Effector CD8-positive, alpha-beta T cell (primary cell): ENCODE measurements around the gene RPUSD1.
"Not testable (repeated sequence)": the region's sequence is repeated elsewhere in the genome, so short reads cannot be mapped to it uniquely, and the experiment has no call there.

Experiments
- DNase-seq: peaks from one replicate; lab custom pipeline; 2025; lab: John Stamatoyannopoulos, UW
- total RNA-seq, 4 experiments: gene quantifications; one replicate each; lab custom pipeline; 2026; lab: John Stamatoyannopoulos, UW

RPUSD1 gene, protein sequence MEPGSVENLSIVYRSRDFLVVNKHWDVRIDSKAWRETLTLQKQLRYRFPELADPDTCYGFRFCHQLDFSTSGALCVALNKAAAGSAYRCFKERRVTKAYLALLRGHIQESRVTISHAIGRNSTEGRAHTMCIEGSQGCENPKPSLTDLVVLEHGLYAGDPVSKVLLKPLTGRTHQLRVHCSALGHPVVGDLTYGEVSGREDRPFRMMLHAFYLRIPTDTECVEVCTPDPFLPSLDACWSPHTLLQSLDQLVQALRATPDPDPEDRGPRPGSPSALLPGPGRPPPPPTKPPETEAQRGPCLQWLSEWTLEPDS
- 34.4 to 42.5 (median 38.8) reads per million in 4 experiments for total RNA-seq

DNA sequence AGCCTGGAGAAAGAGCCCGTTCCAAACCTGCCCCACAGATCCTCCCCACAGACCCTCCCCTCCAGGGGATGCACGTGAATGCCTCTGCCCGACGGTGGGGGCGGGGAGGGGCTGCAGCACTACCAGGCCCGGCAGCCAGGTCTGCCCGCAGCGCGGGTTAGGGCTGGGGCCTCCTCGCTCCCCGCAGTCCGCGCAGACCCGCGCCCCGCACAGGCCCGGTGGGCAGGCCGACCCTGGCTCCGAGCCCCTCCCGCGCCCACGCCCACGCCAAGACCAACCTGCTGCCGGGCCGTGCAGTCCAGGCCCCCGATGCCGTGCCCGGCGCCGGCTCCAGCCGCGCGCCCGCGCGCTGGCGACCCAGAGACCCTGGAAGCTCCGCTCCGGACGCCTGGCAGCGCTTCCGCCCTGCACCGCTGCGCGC is at the start of gene RPUSD1:
TSS of gene RPUSD1 (minus strand) at position 404 of the 421 bp plus-strand sequence. CDS start 644 bp downstream, outside the sequence.
- DNase-seq, result no peak

DNA sequence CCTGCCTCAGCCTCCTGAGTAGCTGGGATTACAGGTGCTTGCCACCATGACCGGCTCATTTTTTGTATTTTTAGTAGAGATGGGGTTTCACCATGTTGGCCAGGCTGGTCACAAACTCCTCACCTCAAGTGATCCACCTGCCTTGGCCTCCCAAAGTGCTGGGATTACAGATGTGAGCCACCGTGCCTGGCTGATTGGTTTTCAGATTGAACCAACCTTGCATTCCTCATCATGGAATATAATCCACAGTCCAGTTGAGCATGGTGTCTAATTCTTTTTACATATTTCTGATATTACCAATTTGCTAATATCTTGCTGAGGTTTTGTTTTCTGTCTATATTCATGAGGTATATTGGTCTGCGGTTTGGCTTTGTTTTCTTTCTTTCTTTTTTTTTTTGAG is 48.6 kb upstream of the RPUSD1 start:
- DNase-seq, result not testable (repeated sequence)

DNA sequence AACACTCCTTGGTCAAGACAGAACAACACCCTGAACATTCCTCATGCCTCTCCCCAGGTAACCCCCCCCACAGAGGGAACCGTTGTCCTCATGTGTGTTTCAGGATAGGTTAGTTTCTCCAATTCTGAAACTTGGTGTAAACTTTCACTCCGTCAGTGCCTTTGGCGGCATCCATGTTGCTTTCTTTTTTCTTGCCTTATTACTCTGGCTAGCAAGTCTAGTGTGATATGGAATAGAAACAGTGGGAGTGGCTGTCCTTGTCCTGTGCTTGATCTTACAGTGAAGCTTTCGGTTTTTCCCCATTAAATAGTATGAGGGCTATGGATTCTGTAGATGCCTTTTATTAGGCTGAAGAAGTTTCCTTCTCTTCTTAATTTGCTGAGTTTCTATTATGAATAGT is 48.0 kb upstream of the RPUSD1 start:
- no peak for DNase-seq

DNA sequence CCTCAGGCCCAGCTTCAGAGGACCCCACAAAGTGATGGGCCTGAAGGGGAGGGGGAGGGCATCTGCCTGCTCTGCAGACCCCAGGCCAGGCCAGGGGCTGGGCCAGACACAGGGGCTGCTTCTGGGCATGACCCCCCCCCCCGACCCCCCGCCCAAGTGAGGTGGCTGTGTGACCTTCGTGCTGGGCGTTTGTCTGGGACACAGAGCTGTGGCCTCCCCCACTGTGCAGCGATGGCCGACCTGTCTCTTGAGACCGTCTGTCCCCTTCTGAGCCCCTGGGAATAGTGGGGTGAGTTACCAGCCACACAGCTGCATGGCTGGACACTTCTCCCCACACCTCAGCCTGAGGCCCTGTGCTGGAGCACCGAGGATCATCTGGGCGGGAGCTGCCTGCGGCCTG is 47.2 kb upstream of the RPUSD1 start:
- no peak for DNase-seq

DNA sequence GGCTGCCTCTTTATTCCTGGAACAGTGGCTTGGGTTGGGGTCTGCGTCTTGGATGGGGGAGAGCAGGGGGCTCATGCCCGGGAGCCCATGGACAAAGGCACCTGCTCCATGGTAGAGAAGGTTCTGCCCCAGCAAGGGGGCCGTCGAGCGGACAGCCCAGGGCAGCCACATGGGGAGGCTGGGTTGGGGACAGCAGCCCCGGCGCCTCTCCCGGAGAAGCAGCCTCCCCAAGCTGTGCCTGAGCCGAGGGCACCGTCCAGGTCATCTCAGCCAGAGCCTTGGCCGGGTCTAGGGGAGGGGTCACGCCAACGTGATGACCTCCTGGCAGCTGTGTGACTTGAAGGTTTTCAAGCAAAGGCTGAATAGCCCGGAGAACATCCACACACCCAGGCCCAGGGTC is 45.2 kb upstream of the RPUSD1 start:
- DNase-seq, result no peak

DNA sequence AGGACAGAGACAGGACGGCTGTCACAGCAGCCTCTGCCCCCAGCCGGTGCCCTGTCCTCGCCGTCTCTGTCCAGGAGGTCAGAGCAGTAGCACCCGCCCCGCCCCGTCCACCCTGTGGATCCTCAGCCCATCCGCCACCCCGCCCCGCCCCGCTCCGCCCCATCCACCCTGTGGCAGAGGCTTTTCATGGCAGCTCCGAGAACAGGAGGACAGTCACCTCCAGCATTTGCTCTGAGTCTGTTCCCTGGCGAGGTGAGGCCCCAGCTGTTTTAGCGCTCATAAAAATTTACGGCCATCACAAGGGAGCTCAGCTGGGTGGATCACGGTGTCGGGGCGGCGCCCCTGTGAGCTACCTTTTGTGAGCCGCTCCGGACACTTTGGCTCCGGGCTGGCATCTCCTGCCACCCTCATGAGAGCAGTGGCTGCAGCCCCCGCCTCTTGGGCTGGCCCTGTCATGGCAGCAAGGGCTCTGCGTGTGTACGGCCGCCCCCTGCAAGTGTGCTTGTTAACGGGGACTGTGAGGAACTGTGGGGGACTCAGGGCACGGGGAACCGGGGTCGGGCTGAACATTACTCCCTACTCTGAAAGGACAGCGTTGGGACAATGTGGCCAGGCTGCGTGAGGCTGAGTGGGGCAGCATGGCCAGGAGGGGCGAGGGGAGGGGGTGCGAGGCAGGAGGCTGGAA is 44.6 kb upstream of the RPUSD1 start:
- DNase-seq, result no peak

DNA sequence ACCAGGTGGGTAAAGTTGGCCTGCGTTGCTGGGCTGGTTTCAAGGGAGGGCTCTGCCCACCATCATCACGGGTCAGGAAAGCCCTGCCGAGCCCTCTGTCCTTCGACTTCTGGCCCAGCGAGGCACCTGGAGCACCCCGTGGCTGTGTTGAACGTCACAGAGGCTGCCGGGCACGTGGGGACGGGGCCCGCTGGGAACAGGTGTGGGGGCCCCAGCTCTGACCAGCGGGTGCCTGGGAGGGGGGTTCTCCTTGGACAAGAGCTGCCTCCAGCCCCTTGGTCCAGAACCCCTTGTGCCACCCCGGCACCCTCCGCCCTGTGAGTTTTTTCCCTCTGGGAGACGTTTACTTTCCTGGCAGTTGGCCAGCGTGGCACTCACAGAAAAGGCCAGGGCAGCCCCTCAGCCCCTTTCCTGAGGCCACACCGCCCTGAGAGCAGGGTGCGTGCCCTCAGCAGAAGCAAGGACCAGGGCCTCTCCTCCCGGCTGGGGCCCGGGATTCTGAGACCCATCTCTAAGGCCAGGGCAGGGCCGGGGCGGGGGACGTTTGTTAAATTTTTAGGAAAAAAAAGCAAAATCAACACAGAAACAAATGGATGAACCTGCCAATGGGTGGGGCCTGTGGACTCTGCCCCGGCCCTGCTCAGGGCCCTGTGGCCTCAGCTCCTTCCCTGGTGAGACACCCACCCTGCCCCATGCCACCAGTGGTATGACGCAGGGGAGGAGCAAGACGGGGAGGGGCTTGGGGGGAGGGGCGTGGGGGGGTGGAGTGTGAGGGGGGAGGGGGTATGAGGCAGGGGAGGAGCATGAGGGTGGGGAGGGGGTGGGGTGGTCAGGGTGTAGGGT is 43.6 kb upstream of the RPUSD1 start:
- DNase-seq, result no peak

DNA sequence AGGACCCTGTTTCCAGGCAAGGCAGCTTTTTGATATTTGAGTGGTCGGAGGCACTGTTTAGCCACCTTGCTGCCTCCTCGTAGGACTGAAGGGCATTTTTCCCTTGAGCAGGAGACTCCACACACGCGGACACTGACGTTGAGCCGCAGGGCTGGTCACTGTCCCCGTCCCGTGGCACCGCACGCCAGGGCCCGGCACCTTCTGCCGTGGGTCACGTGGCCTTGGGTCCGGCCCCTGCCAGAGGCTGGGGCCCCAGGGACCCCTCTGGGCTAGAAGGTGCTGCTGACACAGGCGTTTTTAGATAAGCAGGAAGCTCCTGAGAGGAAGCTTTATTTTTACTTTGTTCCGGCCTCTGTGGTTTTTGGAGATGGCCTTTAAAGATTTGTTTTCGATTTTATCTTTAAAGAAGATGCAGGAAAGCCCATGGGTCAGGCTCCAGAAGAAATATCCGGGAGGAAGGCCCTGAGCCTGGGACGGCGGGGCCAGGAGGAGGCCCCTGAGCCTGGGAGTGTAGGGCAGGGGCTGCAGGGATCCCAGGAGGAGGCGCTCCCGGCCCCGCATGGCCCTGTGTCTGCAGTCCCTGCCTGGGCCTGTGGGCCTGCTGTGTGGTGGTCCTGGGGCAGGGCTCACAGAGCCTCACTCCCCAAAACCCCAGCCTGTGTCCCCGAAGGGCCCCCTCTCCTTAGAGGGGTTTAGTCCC is 42.8 kb upstream of the RPUSD1 start:
- no peak for DNase-seq

DNA sequence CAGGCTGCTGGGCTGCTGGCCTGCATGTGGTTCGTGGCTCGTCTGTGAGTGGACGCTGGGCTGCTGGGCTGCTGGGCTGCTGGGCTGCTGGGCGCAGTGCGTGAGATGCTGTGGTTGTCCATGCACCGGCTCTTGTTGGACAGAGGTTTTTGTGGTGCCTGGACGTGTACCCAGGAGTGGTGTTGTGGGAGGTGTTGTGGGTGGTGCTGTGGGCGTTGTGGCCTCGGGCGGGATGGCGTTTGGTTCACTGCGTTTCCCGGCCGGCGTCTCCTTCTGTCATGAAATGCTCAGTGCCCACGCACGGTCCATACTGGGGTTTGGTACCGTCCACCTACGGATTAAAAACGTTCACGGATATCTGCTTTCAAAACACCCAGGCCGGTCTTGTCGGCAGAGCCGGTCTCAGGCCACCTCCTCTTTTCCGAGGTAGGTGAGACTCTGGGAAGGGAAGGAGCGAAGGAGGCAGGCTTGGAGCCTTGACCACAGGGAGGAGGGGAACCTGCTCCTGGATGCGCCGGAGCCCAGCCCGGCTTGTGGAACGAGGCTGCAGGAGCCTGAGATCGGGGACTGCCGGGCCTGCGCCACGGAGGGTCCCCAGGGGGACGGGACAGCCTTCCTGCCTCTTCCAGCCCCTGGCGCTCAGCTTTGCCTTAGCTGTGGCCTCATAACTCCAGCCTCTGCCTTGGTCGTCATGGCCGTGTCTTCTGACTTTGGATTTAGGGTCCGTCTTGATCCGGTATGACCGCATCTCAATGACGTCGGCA is 42.1 kb upstream of the RPUSD1 start:
- no peak for DNase-seq

DNA sequence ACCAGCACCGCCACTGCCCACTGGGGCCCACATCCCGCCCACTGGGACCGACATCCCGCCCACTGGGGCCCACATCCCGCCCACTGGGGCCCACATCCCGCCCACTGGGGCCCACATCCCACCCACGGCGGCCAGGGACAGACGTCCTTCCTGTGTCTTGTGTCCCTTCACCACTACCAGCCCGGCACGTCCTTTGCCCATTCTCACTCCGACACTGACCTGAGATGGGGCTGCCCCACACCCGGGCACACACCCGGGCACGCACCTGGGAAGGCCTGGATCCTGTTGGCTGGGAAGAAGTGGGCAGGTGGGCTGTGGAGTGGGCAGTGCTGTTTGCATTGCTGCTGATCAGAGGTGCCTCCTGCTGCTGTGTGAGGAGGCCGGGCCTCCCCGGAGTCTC is 40.7 kb upstream of the RPUSD1 start:
- DNase-seq, result no peak

DNA sequence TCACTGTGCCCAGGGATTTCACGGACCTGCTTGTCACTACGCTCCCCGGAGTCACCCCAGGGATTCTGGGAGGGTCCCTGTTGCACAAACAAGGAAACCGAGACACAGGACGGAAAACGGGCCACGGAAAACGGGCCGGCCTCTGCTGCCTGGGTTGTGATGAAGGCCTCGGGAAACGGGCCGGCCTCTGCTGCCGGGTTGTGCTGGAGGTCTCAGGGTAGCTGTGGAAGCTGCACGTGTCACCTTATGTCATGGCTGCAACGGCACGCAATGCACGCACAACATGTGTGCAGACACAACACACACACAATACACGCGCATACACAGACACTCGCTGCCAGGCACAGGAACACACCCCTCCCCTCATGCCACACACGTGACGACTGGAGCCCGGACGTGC is 39.3 kb upstream of the RPUSD1 start:
- DNase-seq, result no peak

DNA sequence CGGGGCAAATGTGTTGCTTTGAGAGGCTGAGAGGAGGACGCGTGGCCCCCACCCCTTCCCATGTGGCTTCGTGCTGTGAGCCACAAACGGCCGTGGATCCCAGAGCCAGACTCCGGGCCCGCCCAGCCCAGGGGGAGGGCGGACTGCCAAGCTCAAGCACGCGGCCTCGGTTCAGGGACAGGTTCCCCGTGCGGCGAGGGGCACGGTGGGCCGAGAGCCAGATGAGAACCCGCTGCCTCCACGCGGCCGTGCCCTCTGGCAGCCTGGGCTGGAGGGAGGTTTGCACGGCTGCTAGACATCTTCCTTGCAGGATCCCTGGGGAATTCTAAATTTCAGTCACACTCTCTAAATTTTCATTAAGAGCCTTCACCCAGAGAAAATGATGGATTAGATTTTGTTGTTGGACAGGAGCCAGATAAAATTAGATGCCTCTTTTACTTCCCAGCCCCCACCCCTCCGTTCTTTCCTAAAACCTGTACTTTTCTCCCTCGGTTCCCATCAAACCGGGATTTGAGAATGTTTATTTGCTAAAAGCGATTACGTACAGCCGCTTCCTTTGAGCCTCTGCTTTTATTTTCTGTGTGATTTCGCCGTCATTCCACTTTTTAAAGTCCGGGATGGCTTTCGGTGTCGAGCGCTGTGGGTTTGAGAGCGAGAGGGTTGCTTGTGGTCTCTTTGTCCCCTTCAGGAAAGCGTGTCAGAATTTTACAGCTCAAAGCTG is 37.3 kb upstream of the RPUSD1 start:
- no peak for DNase-seq

DNA sequence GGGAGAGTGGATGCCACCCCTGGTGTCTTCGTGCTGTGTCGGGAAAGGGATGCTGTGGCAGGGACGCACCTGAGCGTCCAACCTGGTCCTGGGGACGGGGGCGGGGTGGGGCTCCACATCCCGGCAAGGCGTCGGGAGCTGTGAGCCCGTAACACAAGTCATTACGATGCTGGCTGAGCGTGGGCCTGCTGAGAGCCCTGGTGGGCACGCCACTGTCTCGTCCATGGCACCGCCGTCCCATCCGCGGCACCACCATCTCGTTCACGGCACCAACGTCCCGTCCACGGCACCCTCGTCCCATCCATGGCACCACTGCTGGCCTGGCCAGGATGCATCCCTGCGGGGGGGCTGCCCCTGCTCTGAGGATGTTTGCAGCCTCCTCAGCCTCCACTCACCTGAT is 36.4 kb upstream of the RPUSD1 start:
- no peak for DNase-seq

DNA sequence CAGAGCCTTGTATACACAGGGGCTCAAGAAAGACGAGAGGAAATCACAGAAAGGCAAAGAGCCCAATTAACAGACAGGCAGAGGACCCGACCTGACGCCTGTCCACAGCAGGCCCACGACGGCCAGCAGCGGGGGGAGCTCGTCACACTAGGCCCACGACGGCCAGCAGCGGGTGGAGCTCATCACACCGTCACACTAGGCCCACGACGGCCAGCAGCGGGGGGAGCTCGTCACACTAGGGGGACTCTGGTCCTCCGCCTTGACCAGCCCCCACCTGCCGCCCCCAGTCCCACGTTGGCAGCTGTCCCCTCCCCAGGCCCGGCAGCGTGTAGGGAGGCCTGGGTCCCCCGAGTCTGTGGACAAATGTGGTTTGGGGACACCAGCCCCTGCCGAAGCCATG is 36.0 kb upstream of the RPUSD1 start:
- DNase-seq, result no peak

DNA sequence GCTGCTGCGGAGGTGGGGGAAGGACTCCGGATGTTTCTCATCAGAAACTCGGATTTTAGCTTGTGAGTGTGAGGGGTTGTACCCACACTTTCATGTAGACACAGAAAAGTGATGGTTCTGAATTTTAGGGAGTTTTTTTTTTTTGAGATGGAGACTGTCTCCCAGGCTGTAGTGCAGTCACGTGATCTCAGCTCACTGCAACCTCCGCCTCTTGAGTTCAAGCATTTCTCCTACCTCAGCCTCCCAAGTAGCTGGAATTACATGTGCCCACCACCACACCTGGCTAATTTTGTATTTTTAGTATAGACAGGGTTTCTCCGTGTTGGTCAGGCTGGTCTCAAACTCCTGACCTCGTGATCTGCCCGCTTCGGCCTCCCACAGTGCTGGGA is 34.7 kb upstream of the RPUSD1 start:
- DNase-seq, result no peak

DNA sequence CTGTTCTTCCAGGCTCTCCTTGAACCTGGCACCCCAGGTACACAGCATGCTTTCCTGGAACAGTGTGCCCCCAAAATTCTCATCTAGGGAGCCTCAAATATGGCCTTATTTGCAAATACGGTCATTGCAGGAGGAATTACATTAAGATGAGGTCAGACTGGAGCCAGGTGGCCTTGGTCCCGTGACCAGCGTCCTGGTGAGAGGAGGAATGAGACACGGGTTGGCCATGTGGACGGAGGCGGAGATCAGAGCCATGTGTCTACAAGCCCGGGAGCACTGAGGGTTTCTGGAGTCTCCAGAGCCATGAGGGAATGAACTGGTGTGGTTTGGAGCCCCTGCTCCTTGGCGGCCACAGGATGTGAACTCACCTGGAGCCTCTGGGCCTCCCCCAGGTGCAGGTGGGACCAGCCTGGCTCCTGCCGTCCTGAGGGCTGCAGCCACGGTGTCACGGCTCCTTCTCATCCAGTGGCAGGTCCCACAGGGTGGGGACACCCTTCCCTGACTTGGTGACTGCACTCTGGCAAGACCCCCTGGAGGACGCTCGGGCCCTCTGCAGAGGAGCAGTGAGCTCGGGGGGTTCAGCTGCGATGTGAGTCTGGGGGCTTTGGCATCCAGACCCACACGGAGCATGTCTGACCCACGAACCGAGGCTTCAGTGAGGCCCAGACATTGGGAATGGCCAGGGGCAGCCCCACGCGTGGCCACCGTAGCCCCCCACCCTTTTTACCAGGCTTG is 34.2 kb upstream of the RPUSD1 start:
- DNase-seq, result no peak

DNA sequence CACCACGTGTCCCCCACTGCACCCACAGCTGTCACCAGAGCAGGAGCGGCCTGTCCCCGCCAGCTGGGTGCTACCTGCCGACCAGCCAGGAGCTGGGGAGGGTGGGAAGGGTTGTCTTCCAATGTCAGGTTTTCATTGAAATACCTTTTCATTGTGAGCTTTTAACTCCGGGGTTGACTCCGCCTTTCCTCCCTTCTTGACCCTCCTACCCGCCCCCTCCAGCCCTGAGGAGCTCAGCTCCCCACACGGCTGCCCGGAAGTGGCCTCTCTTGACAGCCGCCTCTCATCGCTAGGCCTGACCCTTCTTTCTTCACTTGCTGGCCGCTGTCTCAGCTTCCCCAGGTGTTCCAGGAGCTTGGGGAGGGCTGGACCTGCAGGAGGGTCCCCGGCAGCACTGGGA is 33.6 kb upstream of the RPUSD1 start:
- DNase-seq, result no peak

DNA sequence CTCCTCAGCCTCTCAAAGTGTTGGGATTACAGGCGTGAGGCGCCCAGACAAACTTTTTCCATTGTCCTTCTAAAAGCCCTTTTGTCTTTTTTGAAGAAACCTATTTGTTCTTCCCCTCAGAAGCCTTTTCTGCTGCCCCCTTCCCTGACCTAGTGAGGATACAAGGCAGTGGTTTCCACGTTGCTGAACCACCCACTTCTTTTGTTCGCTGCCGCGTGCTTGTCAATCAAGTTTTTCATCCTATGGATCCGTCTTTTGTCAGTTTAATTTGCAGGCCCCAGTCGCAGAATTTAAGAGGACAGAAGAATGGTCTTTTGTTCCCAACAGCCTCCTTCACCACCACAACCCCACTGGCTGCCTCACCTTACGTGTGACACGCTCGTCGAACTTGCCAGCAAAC is 32.6 kb upstream of the RPUSD1 start:
- DNase-seq, result no peak

DNA sequence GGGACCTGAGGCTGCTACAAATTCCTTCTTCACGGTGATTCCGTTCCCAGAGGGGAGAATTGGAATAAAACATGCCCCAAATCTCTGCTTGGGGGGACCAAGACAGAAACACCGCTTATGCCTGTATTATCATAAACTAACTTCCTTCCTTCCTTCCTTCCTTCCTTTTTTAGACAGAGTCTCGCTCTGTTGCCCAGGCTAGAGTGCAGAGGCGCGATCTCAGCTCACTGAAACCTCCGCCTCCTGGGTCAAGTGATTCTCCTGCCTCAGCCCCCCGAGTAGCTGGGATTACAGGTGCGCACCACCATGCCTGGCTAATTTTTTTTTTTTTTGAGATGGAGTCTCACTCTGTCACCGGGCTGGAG is 31.8 kb upstream of the RPUSD1 start:
- not testable (repeated sequence) for DNase-seq
